Lung microvascular endothelial cell (primary cell): ENCODE data around the gene WDHD1. TPM values are rescaled to one million over a fixed set of nuclear protein-coding genes. Genes with fewer than 3 reads are reported as not detected.
"Not testable (repeated sequence)": the region's sequence is repeated elsewhere in the genome, so short reads cannot be mapped to it uniquely, and the experiment has no call there.

Experiments
- DNase-seq, 2 donors: peaks; one replicate each; pipeline versions ENCODE4 v3.0.0 to v3.0.0-alpha.2; 2010; ENCODE audit warnings: low read depth in 2 of 2
- total RNA-seq: library from RNA; depleted of rRNA; stranded (reverse); fragments of >200 nt; gene quantifications from 2 replicates; pipeline ENCODE4 v1.2.1, GENCODE V29; 2014

The WDHD1 gene
- total RNA-seq, 1 donor from 2014 or later: 3.2 TPM

GRCh38 chr14:54953609-54954008 is 73.3 kb downstream of the WDHD1 start:
- not testable (repeated sequence) for DNase-seq

DNA sequence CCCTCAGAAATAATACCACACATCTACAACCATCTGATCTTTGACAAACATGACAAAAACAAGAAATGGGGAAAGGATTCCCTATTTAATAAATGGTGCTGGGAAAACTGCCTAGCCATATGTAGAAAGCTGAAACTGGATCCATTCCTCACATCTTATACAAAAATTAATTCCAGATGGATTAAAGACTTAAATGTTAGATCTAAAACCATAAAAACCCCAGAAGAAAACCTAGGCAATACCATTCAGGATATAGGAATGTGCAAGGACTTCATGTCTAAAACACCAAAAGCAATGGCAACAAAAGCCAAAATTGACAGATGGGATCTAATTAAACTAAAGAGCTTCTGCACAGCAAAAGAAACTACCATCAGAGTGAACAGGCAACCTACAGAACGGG is 74.1 kb downstream of the WDHD1 start:
- not testable (repeated sequence) for DNase-seq

DNA sequence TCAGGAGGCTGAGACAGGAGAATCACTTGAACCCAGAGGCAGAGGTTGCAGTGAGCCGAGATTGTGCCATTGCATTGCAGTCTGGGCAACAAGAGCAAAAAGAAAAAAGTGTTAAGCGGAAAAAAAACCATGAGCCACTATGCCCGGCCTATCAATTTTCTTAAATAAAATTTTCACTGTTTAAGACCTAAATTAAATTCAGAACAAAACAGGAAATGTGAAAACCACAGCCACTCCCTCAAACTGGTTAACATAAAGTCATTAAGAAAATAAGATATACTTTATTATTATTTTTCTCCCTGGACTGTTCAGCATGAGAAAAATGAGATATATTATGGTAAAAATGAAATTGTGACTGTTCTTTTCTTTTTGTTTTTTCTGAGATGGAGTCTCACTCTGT is 79.7 kb downstream of the WDHD1 start:
- DNase-seq: no peak

- DNase-seq: no peak
Measured at GRCh38 chr14:54946500-54946899, 80.4 kb downstream of the WDHD1 start.

- DNase-seq: no peak
Measured at GRCh38 chr14:54944737-54945391, 82.0 kb downstream of the WDHD1 start.

- no peak for DNase-seq
Measured at GRCh38 chr14:54942913-54943312, 84.0 kb downstream of the WDHD1 start.

DNA sequence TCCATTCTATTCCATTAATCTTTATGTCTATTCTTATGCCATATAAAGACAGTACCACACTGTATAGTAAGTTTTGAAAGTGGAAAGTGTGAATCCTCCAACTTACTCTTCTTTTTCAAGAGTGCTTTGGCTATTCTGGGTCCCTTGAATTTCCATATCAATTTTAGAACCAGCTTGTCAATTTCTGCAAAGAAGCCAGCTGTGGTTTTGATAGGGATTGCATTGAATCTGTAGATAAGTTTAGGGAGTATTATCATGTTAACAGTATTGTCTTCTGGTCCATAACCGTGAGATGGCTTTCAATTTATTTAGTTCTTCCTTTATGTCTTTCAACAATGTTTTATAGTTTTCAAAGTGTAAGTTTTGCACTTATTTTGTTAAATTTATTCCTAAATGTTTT is 90.1 kb downstream of the WDHD1 start:
- no peak for DNase-seq

DNA sequence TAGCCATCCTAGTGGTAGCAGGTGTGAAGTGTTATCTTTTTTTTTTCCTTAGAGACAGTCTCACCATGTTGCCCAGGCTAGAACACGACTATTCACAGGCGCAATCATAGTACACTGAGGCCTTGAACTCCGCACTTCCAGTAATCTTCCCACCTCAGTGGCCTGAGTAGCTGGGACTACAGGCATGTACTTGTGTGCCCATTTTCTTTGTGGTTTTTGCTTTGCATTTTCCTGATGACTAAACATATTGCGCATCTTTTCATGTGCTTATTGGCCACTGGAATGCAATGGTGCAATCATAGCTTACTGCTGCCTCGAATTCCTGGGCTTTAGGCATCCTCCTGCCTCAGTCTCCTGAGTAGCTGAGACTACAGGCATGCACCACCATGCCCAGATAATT is 90.9 kb downstream of the WDHD1 start:
- no peak for DNase-seq

GRCh38 chr14:54935100-54935499 is 91.8 kb downstream of the WDHD1 start:
- no peak for DNase-seq

DNA sequence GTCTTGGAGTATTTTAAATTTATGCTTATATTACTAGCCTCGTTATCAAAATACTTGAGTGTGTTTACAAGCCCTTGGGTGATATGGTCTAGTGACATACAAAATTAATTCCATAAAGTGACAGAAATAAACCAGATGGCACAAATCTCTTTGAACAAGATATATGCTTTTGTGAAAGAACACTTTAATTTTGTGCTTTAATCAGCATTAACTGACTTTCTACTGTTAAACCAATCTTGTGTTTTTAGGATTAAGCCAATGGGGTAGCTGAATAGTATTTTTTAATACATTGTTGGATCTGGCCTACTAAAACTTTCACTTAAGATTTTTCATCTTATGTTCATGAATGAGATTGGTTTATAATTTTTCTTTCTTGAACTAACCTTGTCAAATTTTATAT is 93.9 kb downstream of the WDHD1 start:
- DNase-seq: no peak

DNA sequence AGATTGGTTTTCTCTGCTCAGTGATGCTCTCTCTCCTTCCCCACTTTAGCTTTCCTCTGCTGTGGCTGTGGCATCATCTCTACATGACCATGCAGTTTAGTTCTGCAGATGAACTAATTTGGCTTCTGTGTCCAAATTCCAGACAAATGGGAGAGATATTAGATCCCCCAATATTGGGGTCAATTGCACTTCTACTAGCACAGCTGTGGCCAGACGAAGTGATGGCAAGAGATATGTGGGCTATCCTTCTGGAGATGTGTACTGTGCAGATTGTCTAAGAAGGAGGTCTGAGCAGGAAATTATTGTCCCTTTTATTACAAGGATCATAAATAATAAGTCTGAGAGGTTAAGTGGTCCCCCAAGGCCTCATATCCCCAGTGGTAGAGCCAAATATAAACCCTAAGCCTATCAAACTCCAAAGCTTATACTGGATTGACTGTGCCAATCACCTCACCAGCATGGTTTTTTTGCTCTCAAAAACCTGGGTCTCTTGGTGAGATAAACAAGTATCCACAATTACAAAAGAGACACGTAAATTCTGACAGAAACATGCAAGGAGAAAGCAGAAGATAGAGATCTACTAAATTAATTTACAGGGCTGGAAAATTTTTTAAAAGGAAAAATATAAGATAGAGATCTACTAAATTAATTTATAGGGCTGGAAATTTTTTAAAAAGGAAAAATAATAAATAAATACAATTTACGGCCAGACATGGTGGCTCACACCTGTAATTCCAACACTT is 95.1 kb downstream of the WDHD1 start:
- DNase-seq: no peak

DNA sequence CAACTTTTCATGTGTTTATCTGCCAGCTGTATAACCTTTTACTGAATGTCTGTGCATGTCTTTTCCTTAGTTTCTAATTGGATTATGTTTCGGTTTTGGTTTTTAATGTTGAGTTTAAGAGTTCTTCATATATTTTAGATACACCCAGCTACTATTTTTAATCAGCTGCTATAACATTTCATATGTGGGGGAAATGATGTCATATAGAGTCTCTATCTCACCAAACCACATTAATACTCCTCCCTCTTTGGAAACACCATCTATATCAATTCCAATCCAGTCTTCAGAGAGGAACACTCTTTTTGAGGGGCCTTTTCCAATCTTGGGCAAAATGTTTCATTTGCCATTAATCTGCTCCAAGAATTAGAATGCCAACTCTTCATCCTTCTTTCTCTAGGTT is 95.8 kb downstream of the WDHD1 start:
- no peak for DNase-seq

DNA sequence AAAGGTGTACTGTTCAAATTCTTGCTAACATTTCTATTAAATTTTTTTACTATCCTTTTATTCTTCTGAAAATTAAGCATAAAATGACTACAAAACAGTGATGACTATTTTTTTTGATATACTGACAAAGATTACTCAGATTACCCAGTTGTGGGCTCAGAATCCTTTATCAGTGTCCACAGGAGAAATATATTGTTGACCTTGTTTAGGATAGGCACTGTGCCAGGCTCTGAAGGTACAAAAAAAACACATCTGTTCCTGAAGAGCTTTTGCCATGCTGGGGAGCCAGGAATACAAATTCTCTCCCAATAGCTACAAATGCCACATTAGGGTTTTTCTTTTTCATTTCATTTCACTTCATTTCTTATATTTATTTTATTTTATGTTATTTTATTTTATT is 97.3 kb downstream of the WDHD1 start:
- peak in 1 of 2 donors; percentile 51 for DNase-seq

- DNase-seq: no peak
Measured at GRCh38 chr14:54928216-54928615, 98.7 kb downstream of the WDHD1 start.

- DNase-seq: no peak
Measured at GRCh38 chr14:54927551-54927950, 99.3 kb downstream of the WDHD1 start.

DNA sequence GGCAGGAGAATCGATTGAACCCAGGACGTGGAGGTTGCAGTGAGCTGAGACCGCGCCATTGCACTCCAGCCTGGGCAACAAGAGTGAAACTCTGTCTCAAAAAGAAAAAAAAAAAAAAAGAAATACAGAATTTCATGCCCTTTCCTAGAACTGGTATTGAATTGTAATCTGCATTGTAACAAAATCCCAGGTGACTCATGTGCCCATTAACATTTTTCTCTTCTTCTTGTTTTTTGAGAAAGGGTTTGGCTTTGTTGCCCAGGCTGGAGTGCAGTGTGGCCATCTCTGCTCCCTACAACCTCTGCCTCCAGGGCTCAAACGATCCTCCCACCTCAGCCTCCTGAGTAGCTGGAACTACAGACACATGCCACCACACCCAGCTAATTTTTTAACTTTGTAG is 100.3 kb downstream of the WDHD1 start:
- not testable (repeated sequence) for DNase-seq

DNA sequence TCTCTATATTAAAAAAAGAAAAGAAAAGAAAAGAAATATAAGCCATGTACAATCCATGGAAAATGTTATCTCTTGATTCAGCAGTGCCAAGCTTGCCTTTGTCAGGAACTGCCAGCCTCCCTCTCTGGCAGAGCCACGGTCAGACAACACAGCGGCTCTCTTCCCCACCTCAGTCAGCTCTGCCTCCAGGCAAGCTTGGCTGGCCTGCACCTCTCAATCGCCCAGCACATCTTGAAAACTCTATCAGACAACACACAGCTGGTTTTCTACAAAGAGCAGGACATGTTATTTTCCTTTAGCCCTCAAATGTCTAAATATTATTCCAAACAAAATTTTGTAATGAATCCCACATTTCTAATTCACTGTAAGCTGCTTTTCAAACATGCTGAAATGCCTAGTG is 104.3 kb downstream of the WDHD1 start:
- DNase-seq: peak in 1 of 2 donors; percentile 29

GRCh38 chr14:54920052-54920451 is 106.8 kb downstream of the WDHD1 start:
- no peak for DNase-seq

DNA sequence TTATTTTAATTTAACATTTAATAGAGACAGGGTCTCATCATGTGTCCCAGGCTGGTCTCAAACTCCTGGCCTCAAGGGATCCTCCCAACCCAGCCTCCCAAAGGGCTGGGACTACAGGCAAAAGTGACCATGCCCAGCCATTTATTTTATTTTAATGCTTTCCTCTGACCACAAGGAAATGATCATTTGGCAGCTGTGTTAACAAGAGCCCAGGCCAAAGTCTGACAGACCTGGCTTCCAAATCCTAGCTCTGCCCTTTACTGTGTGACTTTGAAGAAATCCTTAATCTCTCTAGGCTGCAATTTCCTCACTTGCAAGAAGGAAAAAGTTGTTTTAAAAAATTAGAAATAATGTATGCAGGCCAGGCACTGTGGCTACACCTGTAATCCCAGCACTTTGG is 107.6 kb downstream of the WDHD1 start:
- DNase-seq: no peak

- no peak for DNase-seq
Measured at GRCh38 chr14:54918427-54918826, 108.5 kb downstream of the WDHD1 start.

DNA sequence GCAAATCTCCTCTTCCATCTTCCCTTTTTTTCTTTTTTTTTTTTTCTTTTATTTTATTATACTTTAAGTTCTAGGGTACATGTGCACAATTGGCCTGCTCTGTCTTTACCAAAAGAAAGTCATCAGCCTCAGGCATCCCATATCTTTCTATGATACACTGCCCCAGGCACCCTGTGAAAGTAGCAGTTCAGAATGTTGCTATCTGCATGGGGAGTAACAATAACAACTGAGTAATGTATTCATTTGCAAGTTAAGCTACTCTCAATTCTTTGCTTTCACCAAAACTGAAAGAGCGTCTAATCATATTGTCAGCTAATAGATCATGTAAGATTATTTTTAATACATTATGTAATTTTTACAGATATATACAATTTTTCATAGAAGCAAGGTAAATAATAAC is 110.8 kb downstream of the WDHD1 start:
- DNase-seq: no peak

DNA sequence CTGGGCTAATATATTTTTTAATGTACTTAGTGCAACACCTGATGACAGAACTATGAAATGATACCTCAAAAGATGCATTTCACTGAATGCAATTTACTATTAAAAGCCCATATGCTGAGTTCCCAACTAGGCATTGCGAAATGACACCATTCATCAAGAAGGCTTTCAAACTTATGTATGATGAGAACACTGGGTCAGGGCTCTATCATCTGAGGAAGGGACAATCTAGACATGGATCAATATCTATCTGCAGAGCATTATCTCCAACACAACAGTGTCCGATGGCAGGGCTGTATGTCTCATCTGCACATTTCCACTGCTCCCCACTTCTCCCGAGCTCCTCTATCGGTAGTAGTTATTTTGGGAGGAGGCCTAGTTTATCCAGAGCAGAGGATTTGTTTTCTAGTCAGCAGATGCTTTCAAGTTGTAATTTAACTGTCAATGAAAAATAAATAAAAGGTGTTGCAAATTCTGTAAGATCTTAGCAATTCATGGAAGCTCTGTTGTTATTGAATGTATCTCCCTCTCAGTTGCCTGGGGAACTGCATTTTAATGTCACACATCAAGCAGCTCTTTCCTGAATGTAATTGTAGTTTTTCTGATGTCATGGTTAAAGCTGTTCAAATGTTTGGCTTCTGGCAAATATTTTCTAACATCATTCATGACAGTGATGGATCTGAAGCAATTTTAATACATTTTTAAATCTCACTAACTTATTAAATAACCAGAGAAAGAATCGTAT is 116.9 kb downstream of the WDHD1 start:
- DNase-seq: no peak

- not testable (repeated sequence) for DNase-seq
Measured at GRCh38 chr14:54908973-54909372, 117.9 kb downstream of the WDHD1 start.
